D721Med (cell line): ENCODE measurements around the gene BTNL9.

Experiments
- DNase-seq: peaks from one replicate; pipeline ENCODE4 v3.0.0; 2011; ENCODE audit warnings: low spot score; ENCODE audit not compliant: insufficient read length
- FAIRE-seq: peaks from 2 replicates; lab custom pipeline; 2011; peaks lifted over from hg19 to GRCh38; lab: Jason Lieb, UNC
- CTCF ChIP-seq: IDR thresholded peaks from 2 replicates; pipeline ENCODE4 v1.5.1; 2012; ENCODE audit warnings: mild to moderate bottlenecking, control low read depth; ENCODE audit not compliant: insufficient read depth; ENCODE audit errors: missing control alignments

Gene BTNL9

GRCh38 chr5:181107699-181108098 is 67.6 kb downstream of the BTNL9 start:
- DNase-seq: no peak
- FAIRE-seq: no peak

GRCh38 chr5:181108578-181109165 is 68.6 kb downstream of the BTNL9 start:
- DNase-seq (no peak), FAIRE-seq (no peak)

More at GRCh38 chr5:181107699-181108098, 67.6 kb downstream of the BTNL9 start:
- TF ChIP-seq CTCF: no peak

GRCh38 chr5:181109489-181110013 is 69.5 kb downstream of the BTNL9 start:
- TF ChIP-seq CTCF: no peak
- no peak for FAIRE-seq
- no peak for DNase-seq

More at GRCh38 chr5:181108578-181109165, 68.6 kb downstream of the BTNL9 start:
- TF ChIP-seq CTCF: no peak

GRCh38 chr5:181111010-181111409 is 70.9 kb downstream of the BTNL9 start:
- FAIRE-seq (no peak), DNase-seq (no peak)
- TF ChIP-seq CTCF: no peak
